Measurements from ENCODE around the gene ODF2L. TPM values are rescaled to one million over a fixed set of nuclear protein-coding genes. Genes with fewer than 3 reads are reported as not detected.
"Not testable (repeated sequence)": the region's sequence is repeated elsewhere in the genome, so short reads cannot be mapped to it uniquely, and the experiment has no call there.

ODF2L gene
- polyA plus RNA-seq, 4 donors: 4.1 to 36.8 (median 12.3) TPM

DNA sequence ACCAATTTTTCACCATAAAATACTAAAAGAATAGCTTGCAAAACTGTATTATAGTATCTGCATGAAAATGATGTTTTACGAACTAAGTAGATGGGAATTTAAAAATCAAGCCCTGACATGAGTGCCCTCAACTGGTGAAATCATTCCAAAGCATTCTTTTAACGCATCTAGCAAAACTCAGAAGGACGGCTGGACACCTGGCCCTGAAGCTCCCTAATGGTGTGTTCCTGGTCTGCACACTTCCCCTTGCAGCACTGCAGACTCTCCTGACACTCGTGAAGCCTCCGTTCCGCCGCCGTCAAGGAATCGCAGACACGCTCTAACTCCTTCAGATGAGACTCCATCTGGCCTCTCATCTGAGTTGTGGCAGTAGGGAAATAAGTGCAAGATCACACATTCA, 39.9 kb downstream of the ODF2L start:
- 89 to 96% (median 95%) methylated on average over 10 of the region's 10 CpGs for WGBS, 3 donors
- H3K4me3 ChIP-seq (ENCODE audit: low read depth in 1 of 3, low read length in 3 of 3): no peak overlapping the region
- no peak for DNase-seq

GRCh38 chr1:86352086-86352485, 44.0 kb downstream of the ODF2L start:
- Histone ChIP-seq H3K9me3 (ENCODE audit: control insufficient read depth in 2 of 2, insufficient read depth in 1 of 2, low read depth in 1 of 2, low read length in 1 of 2) (no peaks in the 10 kb centered on the region), H3K27ac (ENCODE audit: low read depth in 1 of 3, low read length in 2 of 3) (no peak overlapping the region), H3K27me3 (ENCODE audit: control insufficient read depth in 3 of 3, insufficient read depth in 3 of 3, low read length in 3 of 3) (no peaks in the 10 kb centered on the region), H3K36me3 (ENCODE audit: control insufficient read depth in 3 of 3, insufficient read depth in 2 of 3, low read depth in 1 of 3, low read length in 3 of 3) (peaks cover 4 to 6% (median 5%) of the 10 kb centered on the region in 3 donors), H3K4me3 (ENCODE audit: low read depth in 1 of 3, low read length in 3 of 3) (no peak overlapping the region), H3K4me1 (ENCODE audit: control insufficient read depth in 3 of 3, insufficient read depth in 2 of 3, low read depth in 1 of 3, low read length in 2 of 3) (no peaks in the 10 kb centered on the region)
- no peak for DNase-seq
- no peak for FAIRE-seq
- WGBS, 3 donors: 83 to 100% (median 97%) methylated on average over 1 of the region's 1 CpG

More for the DNA sequence above, 39.9 kb downstream of the ODF2L start:
- no peaks in the 10 kb centered on the region for H3K4me1 ChIP-seq (ENCODE audit: control insufficient read depth in 3 of 3, insufficient read depth in 2 of 3, low read depth in 1 of 3, low read length in 2 of 3)
- H3K36me3 ChIP-seq (ENCODE audit: control insufficient read depth in 3 of 3, insufficient read depth in 2 of 3, low read depth in 1 of 3, low read length in 3 of 3): peaks cover 4 to 8% (median 5%) of the 10 kb centered on the region in 3 donors
- no peaks in the 10 kb centered on the region for H3K9me3 ChIP-seq (ENCODE audit: control insufficient read depth in 2 of 2, insufficient read depth in 1 of 2, low read depth in 1 of 2, low read length in 1 of 2)
- H3K27me3 ChIP-seq (ENCODE audit: control insufficient read depth in 3 of 3, insufficient read depth in 3 of 3, low read length in 3 of 3): no peaks in the 10 kb centered on the region
- H3K27ac ChIP-seq (ENCODE audit: low read depth in 1 of 3, low read length in 2 of 3): no peak overlapping the region
- FAIRE-seq: no peak

GRCh38 chr1:86350230-86350629, 45.9 kb downstream of the ODF2L start:
- H3K36me3 ChIP-seq (ENCODE audit: control insufficient read depth in 3 of 3, insufficient read depth in 2 of 3, low read depth in 1 of 3, low read length in 3 of 3); FAIRE-seq; H3K27ac ChIP-seq (ENCODE audit: low read depth in 1 of 3, low read length in 2 of 3); H3K4me3 ChIP-seq (ENCODE audit: low read depth in 1 of 3, low read length in 3 of 3); DNase-seq; H3K4me1 ChIP-seq (ENCODE audit: control insufficient read depth in 3 of 3, insufficient read depth in 2 of 3, low read depth in 1 of 3, low read length in 2 of 3); H3K27me3 ChIP-seq (ENCODE audit: control insufficient read depth in 3 of 3, insufficient read depth in 3 of 3, low read length in 3 of 3); H3K9me3 ChIP-seq (ENCODE audit: control insufficient read depth in 2 of 2, insufficient read depth in 1 of 2, low read depth in 1 of 2, low read length in 1 of 2): not testable (repeated sequence)
- WGBS, 3 donors: 88 to 95% (median 93%) methylated on average over 3 of the region's 3 CpGs

DNA sequence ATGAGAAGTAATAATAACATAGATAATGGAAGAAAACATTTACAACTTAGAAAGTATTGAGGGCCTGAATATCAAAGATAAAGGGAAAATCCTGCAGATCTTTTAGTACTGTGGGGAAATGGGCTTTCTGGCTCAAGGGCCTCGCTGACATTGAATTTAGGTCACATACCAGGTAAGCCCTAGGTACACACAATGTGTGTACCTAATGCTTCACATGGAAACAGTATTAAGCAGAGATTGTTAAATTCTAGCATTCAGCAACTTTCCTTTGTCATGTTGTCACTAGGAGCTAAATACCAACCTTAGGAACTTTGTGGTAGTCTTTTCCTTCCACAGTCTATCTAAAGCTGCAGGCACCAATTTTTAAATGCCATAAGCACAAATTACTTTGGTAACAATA, 49.7 kb downstream of the ODF2L start:
- no peak for FAIRE-seq
- H3K36me3 ChIP-seq (ENCODE audit: control insufficient read depth in 3 of 3, insufficient read depth in 2 of 3, low read depth in 1 of 3, low read length in 3 of 3): no peaks in the 10 kb centered on the region

DNA sequence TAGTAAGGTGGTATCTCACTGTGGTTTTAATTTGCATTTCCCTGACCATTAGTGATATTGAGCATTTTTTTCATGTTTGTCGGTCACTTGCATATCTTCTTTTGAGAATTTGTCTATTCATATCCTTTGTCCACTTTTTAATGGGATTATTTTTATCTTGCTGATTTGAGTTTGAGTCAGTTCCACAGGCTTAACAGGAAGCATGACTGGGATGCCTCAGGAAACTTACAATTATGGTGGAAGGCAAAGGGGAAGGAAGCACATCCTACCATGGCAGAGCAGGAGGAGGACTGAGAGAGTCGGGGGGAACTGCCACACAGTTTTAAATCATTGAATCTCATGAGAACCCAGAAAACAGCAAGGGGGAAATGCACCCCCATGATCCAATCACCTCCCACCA, 51.1 kb downstream of the ODF2L start:
- H3K4me3 ChIP-seq (ENCODE audit: low read depth in 1 of 3, low read length in 3 of 3): no peak overlapping the region
- H3K27ac ChIP-seq (ENCODE audit: low read depth in 1 of 3, low read length in 2 of 3): no peak overlapping the region
- H3K27me3 ChIP-seq (ENCODE audit: control insufficient read depth in 3 of 3, insufficient read depth in 3 of 3, low read length in 3 of 3): no peaks in the 10 kb centered on the region
- FAIRE-seq (no peak), DNase-seq (no peak)
- no peaks in the 10 kb centered on the region for H3K36me3 ChIP-seq (ENCODE audit: control insufficient read depth in 3 of 3, insufficient read depth in 2 of 3, low read depth in 1 of 3, low read length in 3 of 3)
- 90 to 96% (median 95%) methylated on average over 2 of the region's 2 CpGs for WGBS, 3 donors
- peaks cover 0 to 4% of the 10 kb centered on the region in 2 donors for H3K9me3 ChIP-seq (ENCODE audit: control insufficient read depth in 2 of 2, insufficient read depth in 1 of 2, low read depth in 1 of 2, low read length in 1 of 2)
- H3K4me1 ChIP-seq (ENCODE audit: control insufficient read depth in 3 of 3, insufficient read depth in 2 of 3, low read depth in 1 of 3, low read length in 2 of 3): no peaks in the 10 kb centered on the region

More for the DNA sequence above, 49.7 kb downstream of the ODF2L start:
- no peaks in the 10 kb centered on the region for H3K27me3 ChIP-seq (ENCODE audit: control insufficient read depth in 3 of 3, insufficient read depth in 3 of 3, low read length in 3 of 3)
- WGBS, 3 donors: 93 to 100% (median 96%) methylated on average over 1 of the region's 1 CpG
- no peak overlapping the region for H3K4me3 ChIP-seq (ENCODE audit: low read depth in 1 of 3, low read length in 3 of 3)
- DNase-seq: no peak
- no peak overlapping the region for H3K27ac ChIP-seq (ENCODE audit: low read depth in 1 of 3, low read length in 2 of 3)
- H3K9me3 ChIP-seq (ENCODE audit: control insufficient read depth in 2 of 2, insufficient read depth in 1 of 2, low read depth in 1 of 2, low read length in 1 of 2): peaks cover 0 to 4% of the 10 kb centered on the region in 2 donors
- H3K4me1 ChIP-seq (ENCODE audit: control insufficient read depth in 3 of 3, insufficient read depth in 2 of 3, low read depth in 1 of 3, low read length in 2 of 3): no peaks in the 10 kb centered on the region

DNA sequence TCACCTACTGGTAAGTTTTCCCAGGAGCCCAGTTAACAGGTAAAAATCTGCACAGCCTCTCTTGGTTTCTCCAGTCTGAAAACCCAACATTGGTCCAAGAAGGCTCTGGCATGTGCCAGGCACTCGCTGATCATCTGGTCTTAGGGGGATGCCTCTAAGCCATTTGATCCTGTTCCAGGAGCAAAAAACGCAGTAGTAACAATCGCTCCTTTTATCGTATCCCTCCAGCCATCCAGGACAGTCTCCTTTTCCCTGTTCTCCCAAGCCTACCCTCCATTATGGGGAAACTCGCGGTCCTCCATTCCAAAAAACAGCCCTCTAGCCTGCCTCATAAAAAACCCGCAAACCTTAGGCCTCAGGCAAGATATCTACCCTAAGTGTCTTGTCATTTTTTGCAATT, 56.2 kb downstream of the ODF2L start:
- H3K27me3 ChIP-seq (ENCODE audit: control insufficient read depth in 3 of 3, insufficient read depth in 3 of 3, low read length in 3 of 3): peaks cover 0 to 2% (median 0%) of the 10 kb centered on the region in 3 donors
- no peak overlapping the region for H3K4me3 ChIP-seq (ENCODE audit: low read depth in 1 of 3, low read length in 3 of 3)
- FAIRE-seq (no peak), DNase-seq (no peak)
- H3K27ac ChIP-seq (ENCODE audit: low read depth in 1 of 3, low read length in 2 of 3): no peak overlapping the region
- 88 to 95% (median 93%) methylated on average over 7 of the region's 7 CpGs for WGBS, 3 donors
- H3K4me1 ChIP-seq (ENCODE audit: control insufficient read depth in 3 of 3, insufficient read depth in 2 of 3, low read depth in 1 of 3, low read length in 2 of 3): no peaks in the 10 kb centered on the region
- no peaks in the 10 kb centered on the region for H3K9me3 ChIP-seq (ENCODE audit: control insufficient read depth in 2 of 2, insufficient read depth in 1 of 2, low read depth in 1 of 2, low read length in 1 of 2)
- no peaks in the 10 kb centered on the region for H3K36me3 ChIP-seq (ENCODE audit: control insufficient read depth in 3 of 3, insufficient read depth in 2 of 3, low read depth in 1 of 3, low read length in 3 of 3)

DNA sequence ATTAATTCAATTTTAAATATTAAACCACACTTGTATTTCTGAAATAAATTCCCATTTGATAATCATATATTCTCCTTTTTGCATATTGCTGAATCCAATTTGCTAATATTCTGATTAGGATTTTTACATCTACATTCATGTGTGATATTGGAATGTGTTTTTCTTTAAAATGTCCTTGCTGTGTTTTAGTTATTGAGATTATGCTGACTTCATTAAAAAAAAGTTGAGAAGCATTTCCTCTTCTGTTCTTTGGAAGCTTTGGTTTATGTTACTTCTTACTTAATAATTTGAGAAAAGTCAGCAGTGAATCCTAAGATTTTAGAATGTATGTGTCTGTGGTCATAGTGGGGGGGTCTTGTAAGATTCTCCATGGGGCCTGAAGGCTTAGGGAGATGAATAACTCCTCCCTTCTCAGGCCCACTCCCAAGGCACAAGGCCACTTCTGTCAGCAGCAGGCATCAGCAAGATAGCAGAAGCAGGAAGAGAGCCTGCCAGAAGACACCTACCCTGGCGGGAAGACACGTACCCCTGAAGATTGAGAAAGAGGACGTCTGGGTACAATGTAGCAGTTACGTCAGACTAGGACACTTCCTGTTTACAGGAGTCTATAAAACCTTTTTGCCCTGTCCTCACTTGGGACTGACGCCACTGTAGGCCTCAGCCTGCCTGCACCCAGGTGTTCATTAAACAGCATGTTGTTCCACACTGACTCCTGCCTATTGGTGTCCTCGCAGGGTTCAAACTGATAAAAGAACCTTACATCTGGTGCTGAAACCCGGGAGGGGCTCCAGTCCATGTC, 56.9 kb downstream of the ODF2L start:
- Histone ChIP-seq H3K36me3 (ENCODE audit: control insufficient read depth in 3 of 3, insufficient read depth in 2 of 3, low read depth in 1 of 3, low read length in 3 of 3) (no peaks in the 10 kb centered on the region), H3K27me3 (ENCODE audit: control insufficient read depth in 3 of 3, insufficient read depth in 3 of 3, low read length in 3 of 3) (peaks cover 0 to 2% (median 0%) of the 10 kb centered on the region in 3 donors), H3K4me3 (ENCODE audit: low read depth in 1 of 3, low read length in 3 of 3) (no peak overlapping the region), H3K9me3 (ENCODE audit: control insufficient read depth in 2 of 2, insufficient read depth in 1 of 2, low read depth in 1 of 2, low read length in 1 of 2) (no peaks in the 10 kb centered on the region), H3K4me1 (ENCODE audit: control insufficient read depth in 3 of 3, insufficient read depth in 2 of 3, low read depth in 1 of 3, low read length in 2 of 3) (no peaks in the 10 kb centered on the region), H3K27ac (ENCODE audit: low read depth in 1 of 3, low read length in 2 of 3) (no peak overlapping the region)
- WGBS, 3 donors: 49 to 61% (median 55%) methylated on average over 7 of the region's 7 CpGs
- no peak for FAIRE-seq
- DNase-seq: peak in 1 of 2 donors; percentile 2

DNA sequence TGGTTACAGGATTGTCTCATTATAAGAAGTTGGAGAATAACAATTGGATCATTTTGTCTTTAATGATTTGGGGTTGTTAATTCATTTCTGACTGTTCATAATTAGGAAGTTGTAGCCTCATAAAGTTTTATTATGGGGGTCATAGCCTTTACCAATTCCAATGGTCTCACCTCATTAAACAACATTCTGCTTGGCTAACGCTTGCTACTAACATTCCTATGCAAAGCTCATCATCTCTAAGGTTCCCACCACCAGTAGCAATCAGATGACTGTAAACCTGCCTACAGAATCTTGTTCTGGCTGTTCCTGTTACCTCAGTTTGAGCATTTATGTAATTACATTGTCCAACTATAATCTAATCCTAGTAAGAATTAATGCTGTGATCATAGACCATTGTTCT, 60.2 kb downstream of the ODF2L start:
- Histone ChIP-seq H3K27me3 (ENCODE audit: control insufficient read depth in 3 of 3, insufficient read depth in 3 of 3, low read length in 3 of 3) (peaks cover 0 to 2% (median 0%) of the 10 kb centered on the region in 3 donors), H3K9me3 (ENCODE audit: control insufficient read depth in 2 of 2, insufficient read depth in 1 of 2, low read depth in 1 of 2, low read length in 1 of 2) (no peaks in the 10 kb centered on the region), H3K27ac (ENCODE audit: low read depth in 1 of 3, low read length in 2 of 3) (no peak overlapping the region), H3K36me3 (ENCODE audit: control insufficient read depth in 3 of 3, insufficient read depth in 2 of 3, low read depth in 1 of 3, low read length in 3 of 3) (no peaks in the 10 kb centered on the region), H3K4me3 (ENCODE audit: low read depth in 1 of 3, low read length in 3 of 3) (no peak overlapping the region), H3K4me1 (ENCODE audit: control insufficient read depth in 3 of 3, insufficient read depth in 2 of 3, low read depth in 1 of 3, low read length in 2 of 3) (no peaks in the 10 kb centered on the region)
- FAIRE-seq: no peak
- WGBS, 3 donors: 65 to 72% (median 68%) methylated on average over 1 of the region's 1 CpG
- no peak for DNase-seq

DNA sequence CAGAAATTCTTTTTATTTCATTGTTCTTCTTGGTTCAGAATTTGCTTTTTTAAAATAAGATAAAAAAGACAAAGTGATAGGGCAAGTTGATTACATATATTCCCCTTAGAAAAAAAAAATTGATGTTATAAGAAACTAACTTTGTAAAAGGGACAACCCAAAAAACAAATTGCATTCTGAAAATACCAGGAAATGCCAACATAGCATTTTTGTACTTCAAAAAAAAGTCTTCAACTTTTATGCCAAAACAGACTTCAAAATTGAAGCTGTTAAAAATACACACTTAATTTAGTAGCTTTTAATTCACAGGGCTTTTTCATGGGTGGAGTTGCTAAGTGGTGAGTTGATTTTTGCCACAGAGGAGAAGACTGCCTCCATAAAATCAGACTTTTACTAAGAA, 70.9 kb downstream of the ODF2L start:
- no peak overlapping the region for H3K4me3 ChIP-seq (ENCODE audit: low read depth in 1 of 3, low read length in 3 of 3)
- H3K36me3 ChIP-seq (ENCODE audit: control insufficient read depth in 3 of 3, insufficient read depth in 2 of 3, low read depth in 1 of 3, low read length in 3 of 3): no peaks in the 10 kb centered on the region
- no peaks in the 10 kb centered on the region for H3K4me1 ChIP-seq (ENCODE audit: control insufficient read depth in 3 of 3, insufficient read depth in 2 of 3, low read depth in 1 of 3, low read length in 2 of 3)
- DNase-seq: no peak
- no peaks in the 10 kb centered on the region for H3K27me3 ChIP-seq (ENCODE audit: control insufficient read depth in 3 of 3, insufficient read depth in 3 of 3, low read length in 3 of 3)
- no peak for FAIRE-seq
- H3K9me3 ChIP-seq (ENCODE audit: control insufficient read depth in 2 of 2, insufficient read depth in 1 of 2, low read depth in 1 of 2, low read length in 1 of 2): no peaks in the 10 kb centered on the region
- no peak overlapping the region for H3K27ac ChIP-seq (ENCODE audit: low read depth in 1 of 3, low read length in 2 of 3)
